ENCODE results near the gene C10orf71.

The C10orf71 gene

DNA sequence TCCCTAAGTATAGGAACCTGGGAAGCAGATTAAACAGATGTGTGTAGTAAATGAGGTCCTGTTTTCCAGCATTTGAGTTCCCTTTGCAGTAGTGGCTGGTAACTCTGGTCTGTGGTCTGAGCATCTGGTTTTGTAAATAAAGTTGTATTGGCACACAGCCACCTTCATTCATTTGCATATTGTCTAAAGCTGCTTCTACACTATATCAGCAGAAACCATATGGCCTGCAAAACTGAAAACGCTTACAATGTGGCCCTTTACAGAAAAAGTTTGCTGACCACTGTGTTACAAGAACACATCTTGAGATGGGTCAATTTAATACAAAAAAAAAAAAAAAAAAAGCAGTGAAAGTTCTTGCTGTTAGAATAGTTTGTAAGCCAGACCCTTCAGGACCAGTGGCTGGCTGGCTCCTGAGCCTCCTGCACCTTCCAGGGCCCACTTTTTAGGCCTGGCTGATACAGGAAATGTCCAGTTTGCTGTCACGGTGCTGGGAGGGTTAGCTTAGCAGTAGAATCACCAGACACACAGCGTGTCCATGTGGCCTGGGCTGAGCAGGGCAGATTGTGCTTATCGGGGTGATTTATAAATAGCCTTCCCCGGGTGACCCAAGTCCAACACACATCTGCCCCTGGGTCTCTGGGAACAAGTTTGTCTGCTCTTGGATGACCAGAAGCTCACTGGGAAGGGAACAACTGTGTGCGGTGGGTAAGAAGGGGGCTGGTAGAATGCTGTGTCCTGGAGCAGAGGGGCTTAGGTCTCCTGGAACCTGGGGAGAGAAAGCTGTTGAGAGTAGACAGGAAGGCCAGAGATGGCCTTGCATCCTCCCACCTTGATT, 1.4 kb downstream of the C10orf71 start (continued):
- TF ChIP-seq, protein P1, sequence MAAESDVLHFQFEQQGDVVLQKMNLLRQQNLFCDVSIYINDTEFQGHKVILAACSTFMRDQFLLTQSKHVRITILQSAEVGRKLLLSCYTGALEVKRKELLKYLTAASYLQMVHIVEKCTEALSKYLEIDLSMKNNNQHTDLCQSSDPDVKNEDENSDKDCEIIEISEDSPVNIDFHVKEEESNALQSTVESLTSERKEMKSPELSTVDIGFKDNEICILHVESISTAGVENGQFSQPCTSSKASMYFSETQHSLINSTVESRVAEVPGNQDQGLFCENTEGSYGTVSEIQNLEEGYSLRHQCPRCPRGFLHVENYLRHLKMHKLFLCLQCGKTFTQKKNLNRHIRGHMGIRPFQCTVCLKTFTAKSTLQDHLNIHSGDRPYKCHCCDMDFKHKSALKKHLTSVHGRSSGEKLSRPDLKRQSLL (tag by site-specific recombination; IDR thresholded peaks at IDR 0.05) = no peak
- TF ChIP-seq GLIS2 (tag by site-specific recombination; IDR thresholded peaks at IDR 0.05) = no peak
- no peak for TF ChIP-seq BCL11A (tag by site-specific recombination; IDR thresholded peaks at IDR 0.05; ENCODE audit: low read depth)
- TF ChIP-seq ZNF623 (tag by site-specific recombination; IDR thresholded peaks at IDR 0.05) = no peak
- TF ChIP-seq, protein P2, sequence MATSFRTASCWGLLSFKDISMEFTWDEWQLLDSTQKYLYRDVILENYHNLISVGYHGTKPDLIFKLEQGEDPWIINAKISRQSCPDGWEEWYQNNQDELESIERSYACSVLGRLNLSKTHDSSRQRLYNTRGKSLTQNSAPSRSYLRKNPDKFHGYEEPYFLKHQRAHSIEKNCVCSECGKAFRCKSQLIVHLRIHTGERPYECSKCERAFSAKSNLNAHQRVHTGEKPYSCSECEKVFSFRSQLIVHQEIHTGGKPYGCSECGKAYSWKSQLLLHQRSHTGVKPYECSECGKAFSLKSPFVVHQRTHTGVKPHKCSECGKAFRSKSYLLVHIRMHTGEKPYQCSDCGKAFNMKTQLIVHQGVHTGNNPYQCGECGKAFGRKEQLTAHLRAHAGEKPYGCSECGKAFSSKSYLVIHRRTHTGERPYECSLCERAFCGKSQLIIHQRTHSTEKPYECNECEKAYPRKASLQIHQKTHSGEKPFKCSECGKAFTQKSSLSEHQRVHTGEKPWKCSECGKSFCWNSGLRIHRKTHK (tag by site-specific recombination; IDR thresholded peaks at IDR 0.05) = no peak
- TF ChIP-seq ZEB2 (tag by site-specific recombination; IDR thresholded peaks at IDR 0.05) = no peak
- TF ChIP-seq, protein P3, sequence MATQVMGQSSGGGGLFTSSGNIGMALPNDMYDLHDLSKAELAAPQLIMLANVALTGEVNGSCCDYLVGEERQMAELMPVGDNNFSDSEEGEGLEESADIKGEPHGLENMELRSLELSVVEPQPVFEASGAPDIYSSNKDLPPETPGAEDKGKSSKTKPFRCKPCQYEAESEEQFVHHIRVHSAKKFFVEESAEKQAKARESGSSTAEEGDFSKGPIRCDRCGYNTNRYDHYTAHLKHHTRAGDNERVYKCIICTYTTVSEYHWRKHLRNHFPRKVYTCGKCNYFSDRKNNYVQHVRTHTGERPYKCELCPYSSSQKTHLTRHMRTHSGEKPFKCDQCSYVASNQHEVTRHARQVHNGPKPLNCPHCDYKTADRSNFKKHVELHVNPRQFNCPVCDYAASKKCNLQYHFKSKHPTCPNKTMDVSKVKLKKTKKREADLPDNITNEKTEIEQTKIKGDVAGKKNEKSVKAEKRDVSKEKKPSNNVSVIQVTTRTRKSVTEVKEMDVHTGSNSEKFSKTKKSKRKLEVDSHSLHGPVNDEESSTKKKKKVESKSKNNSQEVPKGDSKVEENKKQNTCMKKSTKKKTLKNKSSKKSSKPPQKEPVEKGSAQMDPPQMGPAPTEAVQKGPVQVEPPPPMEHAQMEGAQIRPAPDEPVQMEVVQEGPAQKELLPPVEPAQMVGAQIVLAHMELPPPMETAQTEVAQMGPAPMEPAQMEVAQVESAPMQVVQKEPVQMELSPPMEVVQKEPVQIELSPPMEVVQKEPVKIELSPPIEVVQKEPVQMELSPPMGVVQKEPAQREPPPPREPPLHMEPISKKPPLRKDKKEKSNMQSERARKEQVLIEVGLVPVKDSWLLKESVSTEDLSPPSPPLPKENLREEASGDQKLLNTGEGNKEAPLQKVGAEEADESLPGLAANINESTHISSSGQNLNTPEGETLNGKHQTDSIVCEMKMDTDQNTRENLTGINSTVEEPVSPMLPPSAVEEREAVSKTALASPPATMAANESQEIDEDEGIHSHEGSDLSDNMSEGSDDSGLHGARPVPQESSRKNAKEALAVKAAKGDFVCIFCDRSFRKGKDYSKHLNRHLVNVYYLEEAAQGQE (tag by site-specific recombination; IDR thresholded peaks at IDR 0.05) = no peak
- TF ChIP-seq, protein P4, sequence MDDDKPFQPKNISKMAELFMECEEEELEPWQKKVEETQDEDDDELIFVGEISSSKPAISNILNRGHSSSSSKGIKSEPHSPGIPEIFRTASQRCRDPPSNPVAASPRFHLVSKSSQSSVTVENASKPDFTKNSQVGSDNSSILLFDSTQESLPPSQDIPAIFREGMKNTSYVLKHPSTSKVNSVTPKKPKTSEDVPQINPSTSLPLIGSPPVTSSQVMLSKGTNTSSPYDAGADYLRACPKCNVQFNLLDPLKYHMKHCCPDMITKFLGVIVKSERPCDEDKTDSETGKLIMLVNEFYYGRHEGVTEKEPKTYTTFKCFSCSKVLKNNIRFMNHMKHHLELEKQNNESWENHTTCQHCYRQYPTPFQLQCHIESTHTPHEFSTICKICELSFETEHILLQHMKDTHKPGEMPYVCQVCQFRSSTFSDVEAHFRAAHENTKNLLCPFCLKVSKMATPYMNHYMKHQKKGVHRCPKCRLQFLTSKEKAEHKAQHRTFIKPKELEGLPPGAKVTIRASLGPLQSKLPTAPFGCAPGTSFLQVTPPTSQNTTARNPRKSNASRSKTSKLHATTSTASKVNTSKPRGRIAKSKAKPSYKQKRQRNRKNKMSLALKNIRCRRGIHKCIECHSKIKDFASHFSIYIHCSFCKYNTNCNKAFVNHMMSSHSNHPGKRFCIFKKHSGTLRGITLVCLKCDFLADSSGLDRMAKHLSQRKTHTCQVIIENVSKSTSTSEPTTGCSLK (tag by site-specific recombination; IDR thresholded peaks at IDR 0.05) = no peak
- TF ChIP-seq, protein P5, sequence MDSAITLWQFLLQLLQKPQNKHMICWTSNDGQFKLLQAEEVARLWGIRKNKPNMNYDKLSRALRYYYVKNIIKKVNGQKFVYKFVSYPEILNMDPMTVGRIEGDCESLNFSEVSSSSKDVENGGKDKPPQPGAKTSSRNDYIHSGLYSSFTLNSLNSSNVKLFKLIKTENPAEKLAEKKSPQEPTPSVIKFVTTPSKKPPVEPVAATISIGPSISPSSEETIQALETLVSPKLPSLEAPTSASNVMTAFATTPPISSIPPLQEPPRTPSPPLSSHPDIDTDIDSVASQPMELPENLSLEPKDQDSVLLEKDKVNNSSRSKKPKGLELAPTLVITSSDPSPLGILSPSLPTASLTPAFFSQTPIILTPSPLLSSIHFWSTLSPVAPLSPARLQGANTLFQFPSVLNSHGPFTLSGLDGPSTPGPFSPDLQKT (IDR thresholded peaks at IDR 0.05; ENCODE audit: borderline replicate concordance, low read depth, low read length) = no peak

DNA sequence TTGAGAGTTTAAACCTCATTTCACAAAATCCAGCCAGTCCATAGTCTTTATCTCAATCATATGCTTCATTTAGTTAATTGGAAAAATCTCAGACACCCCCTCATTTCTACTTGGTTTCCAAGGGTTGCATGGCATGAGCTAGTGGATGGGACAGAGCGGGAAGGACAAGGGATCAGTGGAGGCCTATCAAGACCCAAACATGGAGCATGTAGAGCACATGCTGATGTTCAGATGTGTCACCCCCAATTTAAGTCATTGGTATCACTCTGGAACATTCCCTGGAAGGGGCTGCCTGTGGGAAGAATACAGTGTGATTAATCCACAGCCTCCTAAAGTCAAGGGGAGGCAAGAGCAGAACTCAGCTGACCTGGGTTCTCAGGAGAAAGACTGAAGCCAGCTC, 2.3 kb downstream of the C10orf71 start:
- POLR2A ChIA-PET = no interaction called here
- no peaks in the 10 kb centered on the region for H3K36me3 ChIP-seq (ENCODE audit: control insufficient read depth in 2 of 2, insufficient read depth in 1 of 2, low read length in 2 of 2)
- no peak overlapping the region for H3K27ac ChIP-seq (ENCODE audit: extremely low read depth, low read depth, low read length)
- no peaks in the 10 kb centered on the region for H3K9me3 ChIP-seq (ENCODE audit: control insufficient read depth, insufficient read depth, low read depth, low read length)
- CTCF ChIA-PET = interaction anchor here (0.8 kb wide), 1 partner anchor 350 kb away, joined by 3 read pairs; no protein-coding TSS in a partner anchor
- H3K4me3 ChIP-seq (ENCODE audit: low read depth, low read length) = no peak overlapping the region
- H3K4me1 ChIP-seq (ENCODE audit: control insufficient read depth, insufficient read depth, low read length) = peaks cover 8% of the 10 kb centered on the region; the same call in 1 of the 2 replicates
- TF ChIP-seq ZNF707 (tag by site-specific recombination; IDR thresholded peaks at IDR 0.05) = no peak
- no peak for TF ChIP-seq ZNF155 (tag by site-specific recombination; IDR thresholded peaks at IDR 0.05)
- TF ChIP-seq ZNF670 (tag by site-specific recombination; IDR thresholded peaks at IDR 0.05; ENCODE audit: low read depth) = no peak
- no peak for TF ChIP-seq ZNF549 (tag by site-specific recombination; IDR thresholded peaks at IDR 0.05)
- TF ChIP-seq, protein P6, sequence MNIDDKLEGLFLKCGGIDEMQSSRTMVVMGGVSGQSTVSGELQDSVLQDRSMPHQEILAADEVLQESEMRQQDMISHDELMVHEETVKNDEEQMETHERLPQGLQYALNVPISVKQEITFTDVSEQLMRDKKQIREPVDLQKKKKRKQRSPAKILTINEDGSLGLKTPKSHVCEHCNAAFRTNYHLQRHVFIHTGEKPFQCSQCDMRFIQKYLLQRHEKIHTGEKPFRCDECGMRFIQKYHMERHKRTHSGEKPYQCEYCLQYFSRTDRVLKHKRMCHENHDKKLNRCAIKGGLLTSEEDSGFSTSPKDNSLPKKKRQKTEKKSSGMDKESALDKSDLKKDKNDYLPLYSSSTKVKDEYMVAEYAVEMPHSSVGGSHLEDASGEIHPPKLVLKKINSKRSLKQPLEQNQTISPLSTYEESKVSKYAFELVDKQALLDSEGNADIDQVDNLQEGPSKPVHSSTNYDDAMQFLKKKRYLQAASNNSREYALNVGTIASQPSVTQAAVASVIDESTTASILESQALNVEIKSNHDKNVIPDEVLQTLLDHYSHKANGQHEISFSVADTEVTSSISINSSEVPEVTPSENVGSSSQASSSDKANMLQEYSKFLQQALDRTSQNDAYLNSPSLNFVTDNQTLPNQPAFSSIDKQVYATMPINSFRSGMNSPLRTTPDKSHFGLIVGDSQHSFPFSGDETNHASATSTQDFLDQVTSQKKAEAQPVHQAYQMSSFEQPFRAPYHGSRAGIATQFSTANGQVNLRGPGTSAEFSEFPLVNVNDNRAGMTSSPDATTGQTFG (tag by site-specific recombination; IDR thresholded peaks at IDR 0.05; ENCODE audit: borderline replicate concordance) = no peak
- TF ChIP-seq ZNF792 (tag by site-specific recombination; IDR thresholded peaks at IDR 0.05) = no peak
- no peak for TF ChIP-seq ZNF426 (tag by site-specific recombination; IDR thresholded peaks at IDR 0.05)
- no peak for TF ChIP-seq KLF10 (tag by site-specific recombination; IDR thresholded peaks at IDR 0.05)
- TF ChIP-seq, protein P7, sequence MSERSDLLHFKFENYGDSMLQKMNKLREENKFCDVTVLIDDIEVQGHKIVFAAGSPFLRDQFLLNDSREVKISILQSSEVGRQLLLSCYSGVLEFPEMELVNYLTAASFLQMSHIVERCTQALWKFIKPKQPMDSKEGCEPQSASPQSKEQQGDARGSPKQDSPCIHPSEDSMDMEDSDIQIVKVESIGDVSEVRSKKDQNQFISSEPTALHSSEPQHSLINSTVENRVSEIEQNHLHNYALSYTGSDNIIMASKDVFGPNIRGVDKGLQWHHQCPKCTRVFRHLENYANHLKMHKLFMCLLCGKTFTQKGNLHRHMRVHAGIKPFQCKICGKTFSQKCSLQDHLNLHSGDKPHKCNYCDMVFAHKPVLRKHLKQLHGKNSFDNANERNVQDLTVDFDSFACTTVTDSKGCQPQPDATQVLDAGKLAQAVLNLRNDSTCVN (tag by site-specific recombination; optimal IDR thresholded peaks at IDR 0.05) = no peak
- no peak for TF ChIP-seq ZNF138 (tag by site-specific recombination; IDR thresholded peaks at IDR 0.05; ENCODE audit: borderline replicate concordance)
- TF ChIP-seq ZNF2 (tag by site-specific recombination; IDR thresholded peaks at IDR 0.05) = no peak
- TF ChIP-seq ZBTB48 (tag by site-specific recombination; IDR thresholded peaks at IDR 0.05) = no peak
- no peak for TF ChIP-seq ZNF596 (tag by site-specific recombination; IDR thresholded peaks at IDR 0.05)
